B cell (primary cell): ENCODE results near the gene HHAT.

Experiments
- CTCF ChIP-seq: fragments of 200-600 bp; IDR thresholded peaks from one replicate; pipeline ENCODE4 v1.8.0; 2022; ENCODE audit warnings: antibody characterized with exemption, mild to moderate bottlenecking
- EZH2 ChIP-seq: IDR thresholded peaks from 2 replicates; pipeline ENCODE4 v1.6.1; 2012; ENCODE audit warnings: borderline replicate concordance, low read depth, mild to moderate bottlenecking, moderate library complexity, low read length; ENCODE audit not compliant: insufficient read depth, poor library complexity, severe bottlenecking

- TF ChIP-seq CTCF (no peak), EZH2 (no peak)
These were observed 302.7 kb downstream of the HHAT start for GRCh38 chr1:210631399-210631798.
